Measurements from ENCODE around the gene PPA2.

- TF ChIP-seq CTCF (conservative IDR thresholded peaks at IDR 0.05) (no peak), EZH2 (IDR thresholded peaks at IDR 0.05; ENCODE audit: low read depth) (no peak)
Measured at GRCh38 chr4:105350859-105351490, 122.9 kb downstream of the PPA2 start.
